GM19452 (cell line): ENCODE measurements around the gene RAB9B.
"Not testable (repeated sequence)": the region's sequence is repeated elsewhere in the genome, so short reads cannot be mapped to it uniquely, and the experiment has no call there.

ENCODE experiments used
- ATAC-seq: cut with Tn5 transposase; IDR thresholded peaks from one replicate; pipeline ENCODE4 v1.9.1; 2021; ENCODE audit not compliant: unreplicated experiment

Gene RAB9B

GRCh38 chrX:103817101-103817500 is 15.0 kb downstream of the RAB9B start:
- not testable (repeated sequence) for ATAC-seq

- ATAC-seq = no peak
Observed at GRCh38 chrX:103811858-103812257, 20.2 kb downstream of the RAB9B start.

- no peak for ATAC-seq
Observed at GRCh38 chrX:103806862-103807474, 25.1 kb downstream of the RAB9B start.

- no peak for ATAC-seq
Observed at GRCh38 chrX:103805860-103806259, 26.2 kb downstream of the RAB9B start.

GRCh38 chrX:103800318-103800717 is 31.7 kb downstream of the RAB9B start:
- no peak for ATAC-seq

GRCh38 chrX:103797691-103798090 is 34.4 kb downstream of the RAB9B start:
- ATAC-seq = no peak

- no peak for ATAC-seq
Observed at GRCh38 chrX:103794119-103794518, 37.9 kb downstream of the RAB9B start.

GRCh38 chrX:103793545-103793940 is 38.5 kb downstream of the RAB9B start:
- no peak for ATAC-seq

- ATAC-seq = no peak
Observed at GRCh38 chrX:103792916-103793544, 39.0 kb downstream of the RAB9B start.

GRCh38 chrX:103791826-103792485 is 40.1 kb downstream of the RAB9B start:
- no peak for ATAC-seq

GRCh38 chrX:103791228-103791627 is 40.8 kb downstream of the RAB9B start:
- no peak for ATAC-seq

GRCh38 chrX:103789004-103789403 is 43.1 kb downstream of the RAB9B start:
- peak; percentile 76 for ATAC-seq

GRCh38 chrX:103783971-103784370 is 48.1 kb downstream of the RAB9B start:
- ATAC-seq = no peak

GRCh38 chrX:103783196-103783595 is 48.9 kb downstream of the RAB9B start:
- ATAC-seq = no peak

GRCh38 chrX:103782640-103783039 is 49.4 kb downstream of the RAB9B start:
- no peak for ATAC-seq

GRCh38 chrX:103781706-103782105 is 50.4 kb downstream of the RAB9B start:
- ATAC-seq = no peak

- no peak for ATAC-seq
Observed at GRCh38 chrX:103781062-103781402, 51.0 kb downstream of the RAB9B start.

GRCh38 chrX:103780336-103781061 is 51.6 kb downstream of the RAB9B start:
- no peak for ATAC-seq

- no peak for ATAC-seq
Observed at GRCh38 chrX:103779141-103779789, 52.8 kb downstream of the RAB9B start.

- no peak for ATAC-seq
Observed at GRCh38 chrX:103776546-103776945, 55.5 kb downstream of the RAB9B start, which contains the start of gene PLP1. Gene PLP1 (plus strand): TSS chrX:103776840. CDS start chrX:103776996, 156 bp downstream.

- no peak for ATAC-seq
Observed at GRCh38 chrX:103774070-103774642, 57.9 kb downstream of the RAB9B start.
